ENCODE results near the gene LAD1. TPM values are rescaled to one million over a fixed set of nuclear protein-coding genes. Genes with fewer than 3 reads are reported as not detected.

The LAD1 gene
- total RNA-seq, 1 donor from 2014 or later = 3.1 TPM

- no peaks in the 10 kb centered on the region for H3K27me3 ChIP-seq (ENCODE audit: control insufficient read depth in 3 of 3, insufficient read depth in 3 of 3, low read length in 3 of 3)
- H3K4me3 ChIP-seq (ENCODE audit: low read length in 3 of 3) = no peak overlapping the region
- H3K4me1 ChIP-seq (ENCODE audit: control insufficient read depth in 3 of 3, insufficient read depth in 3 of 3, low read length in 3 of 3) = peaks cover 0 to 2% (median 0%) of the 10 kb centered on the region in 3 donors
- H3K9ac ChIP-seq (ENCODE audit: low read depth in 1 of 3, low read length in 3 of 3) = peak overlapping the region in 1 of 3 donors; percentile 16
- H3K36me3 ChIP-seq (ENCODE audit: control insufficient read depth in 3 of 3, insufficient read depth in 3 of 3, low read length in 3 of 3) = no peaks in the 10 kb centered on the region
- no peaks in the 10 kb centered on the region for H3K9me3 ChIP-seq (ENCODE audit: control insufficient read depth in 3 of 3, low read length in 3 of 3)
- no peak overlapping the region for H3K27ac ChIP-seq (ENCODE audit: low read depth, low read length)
Observed at GRCh38 chr1:201361652-201362504, 37.2 kb downstream of the LAD1 start.

GRCh38 chr1:201360901-201361651, 38.0 kb downstream of the LAD1 start:
- Histone ChIP-seq H3K27ac (ENCODE audit: low read depth, low read length) (no peak overlapping the region), H3K36me3 (ENCODE audit: control insufficient read depth in 3 of 3, insufficient read depth in 3 of 3, low read length in 3 of 3) (no peaks in the 10 kb centered on the region), H3K27me3 (ENCODE audit: control insufficient read depth in 3 of 3, insufficient read depth in 3 of 3, low read length in 3 of 3) (no peaks in the 10 kb centered on the region), H3K4me3 (ENCODE audit: low read length in 3 of 3) (no peak overlapping the region), H3K4me1 (ENCODE audit: control insufficient read depth in 3 of 3, insufficient read depth in 3 of 3, low read length in 3 of 3) (peaks cover 0 to 2% (median 0%) of the 10 kb centered on the region in 3 donors), H3K9me3 (ENCODE audit: control insufficient read depth in 3 of 3, low read length in 3 of 3) (no peaks in the 10 kb centered on the region), H3K9ac (ENCODE audit: low read depth in 1 of 3, low read length in 3 of 3) (no peak overlapping the region)

- Histone ChIP-seq H3K4me1 (ENCODE audit: control insufficient read depth in 3 of 3, insufficient read depth in 3 of 3, low read length in 3 of 3) (peaks cover 0 to 2% (median 0%) of the 10 kb centered on the region in 3 donors), H3K36me3 (ENCODE audit: control insufficient read depth in 3 of 3, insufficient read depth in 3 of 3, low read length in 3 of 3) (no peaks in the 10 kb centered on the region), H3K27me3 (ENCODE audit: control insufficient read depth in 3 of 3, insufficient read depth in 3 of 3, low read length in 3 of 3) (no peaks in the 10 kb centered on the region), H3K27ac (ENCODE audit: low read depth, low read length) (no peak overlapping the region), H3K4me3 (ENCODE audit: low read length in 3 of 3) (no peak overlapping the region), H3K9ac (ENCODE audit: low read depth in 1 of 3, low read length in 3 of 3) (no peak overlapping the region), H3K9me3 (ENCODE audit: control insufficient read depth in 3 of 3, low read length in 3 of 3) (no peaks in the 10 kb centered on the region)
Observed at GRCh38 chr1:201360486-201360885, 38.6 kb downstream of the LAD1 start.

- no peak overlapping the region for H3K27ac ChIP-seq (ENCODE audit: low read depth, low read length)
- H3K9ac ChIP-seq (ENCODE audit: low read depth in 1 of 3, low read length in 3 of 3) = no peak overlapping the region
- H3K4me3 ChIP-seq (ENCODE audit: low read length in 3 of 3) = no peak overlapping the region
- H3K27me3 ChIP-seq (ENCODE audit: control insufficient read depth in 3 of 3, insufficient read depth in 3 of 3, low read length in 3 of 3) = no peaks in the 10 kb centered on the region
- H3K4me1 ChIP-seq (ENCODE audit: control insufficient read depth in 3 of 3, insufficient read depth in 3 of 3, low read length in 3 of 3) = peaks cover 0 to 2% (median 0%) of the 10 kb centered on the region in 3 donors
- no peaks in the 10 kb centered on the region for H3K36me3 ChIP-seq (ENCODE audit: control insufficient read depth in 3 of 3, insufficient read depth in 3 of 3, low read length in 3 of 3)
- no peaks in the 10 kb centered on the region for H3K9me3 ChIP-seq (ENCODE audit: control insufficient read depth in 3 of 3, low read length in 3 of 3)
Observed at GRCh38 chr1:201359873-201360210, 39.3 kb downstream of the LAD1 start.

- H3K27me3 ChIP-seq (ENCODE audit: control insufficient read depth in 3 of 3, insufficient read depth in 3 of 3, low read length in 3 of 3) = no peaks in the 10 kb centered on the region
- no peak overlapping the region for H3K9ac ChIP-seq (ENCODE audit: low read depth in 1 of 3, low read length in 3 of 3)
- H3K4me1 ChIP-seq (ENCODE audit: control insufficient read depth in 3 of 3, insufficient read depth in 3 of 3, low read length in 3 of 3) = no peaks in the 10 kb centered on the region
- H3K36me3 ChIP-seq (ENCODE audit: control insufficient read depth in 3 of 3, insufficient read depth in 3 of 3, low read length in 3 of 3) = no peaks in the 10 kb centered on the region
- no peaks in the 10 kb centered on the region for H3K9me3 ChIP-seq (ENCODE audit: control insufficient read depth in 3 of 3, low read length in 3 of 3)
- H3K4me3 ChIP-seq (ENCODE audit: low read length in 3 of 3) = no peak overlapping the region
- no peak overlapping the region for H3K27ac ChIP-seq (ENCODE audit: low read depth, low read length)
Observed at GRCh38 chr1:201359031-201359872, 39.9 kb downstream of the LAD1 start.

GRCh38 chr1:201358596-201358995, 40.5 kb downstream of the LAD1 start:
- Histone ChIP-seq H3K36me3 (ENCODE audit: control insufficient read depth in 3 of 3, insufficient read depth in 3 of 3, low read length in 3 of 3) (no peaks in the 10 kb centered on the region), H3K27ac (ENCODE audit: low read depth, low read length) (no peak overlapping the region), H3K9ac (ENCODE audit: low read depth in 1 of 3, low read length in 3 of 3) (no peak overlapping the region), H3K9me3 (ENCODE audit: control insufficient read depth in 3 of 3, low read length in 3 of 3) (no peaks in the 10 kb centered on the region), H3K4me3 (ENCODE audit: low read length in 3 of 3) (no peak overlapping the region), H3K27me3 (ENCODE audit: control insufficient read depth in 3 of 3, insufficient read depth in 3 of 3, low read length in 3 of 3) (no peaks in the 10 kb centered on the region), H3K4me1 (ENCODE audit: control insufficient read depth in 3 of 3, insufficient read depth in 3 of 3, low read length in 3 of 3) (no peaks in the 10 kb centered on the region)

GRCh38 chr1:201357636-201358348, 41.3 kb downstream of the LAD1 start:
- Histone ChIP-seq H3K36me3 (ENCODE audit: control insufficient read depth in 3 of 3, insufficient read depth in 3 of 3, low read length in 3 of 3) (no peaks in the 10 kb centered on the region), H3K27ac (ENCODE audit: low read depth, low read length) (no peak overlapping the region), H3K9ac (ENCODE audit: low read depth in 1 of 3, low read length in 3 of 3) (no peak overlapping the region), H3K4me1 (ENCODE audit: control insufficient read depth in 3 of 3, insufficient read depth in 3 of 3, low read length in 3 of 3) (no peaks in the 10 kb centered on the region), H3K9me3 (ENCODE audit: control insufficient read depth in 3 of 3, low read length in 3 of 3) (no peaks in the 10 kb centered on the region), H3K27me3 (ENCODE audit: control insufficient read depth in 3 of 3, insufficient read depth in 3 of 3, low read length in 3 of 3) (no peaks in the 10 kb centered on the region), H3K4me3 (ENCODE audit: low read length in 3 of 3) (no peak overlapping the region)

- Histone ChIP-seq H3K27ac (ENCODE audit: low read depth, low read length) (no peak overlapping the region), H3K9ac (ENCODE audit: low read depth in 1 of 3, low read length in 3 of 3) (no peak overlapping the region), H3K9me3 (ENCODE audit: control insufficient read depth in 3 of 3, low read length in 3 of 3) (no peaks in the 10 kb centered on the region), H3K4me3 (ENCODE audit: low read length in 3 of 3) (no peak overlapping the region), H3K27me3 (ENCODE audit: control insufficient read depth in 3 of 3, insufficient read depth in 3 of 3, low read length in 3 of 3) (no peaks in the 10 kb centered on the region), H3K36me3 (ENCODE audit: control insufficient read depth in 3 of 3, insufficient read depth in 3 of 3, low read length in 3 of 3) (no peaks in the 10 kb centered on the region), H3K4me1 (ENCODE audit: control insufficient read depth in 3 of 3, insufficient read depth in 3 of 3, low read length in 3 of 3) (no peaks in the 10 kb centered on the region)
Observed at GRCh38 chr1:201357211-201357610, 41.9 kb downstream of the LAD1 start.

- no peak overlapping the region for H3K27ac ChIP-seq (ENCODE audit: low read depth, low read length)
- no peak overlapping the region for H3K4me3 ChIP-seq (ENCODE audit: low read length in 3 of 3)
Observed at GRCh38 chr1:201356701-201357100, 42.4 kb downstream of the LAD1 start.

More at GRCh38 chr1:201356701-201357100, 42.4 kb downstream of the LAD1 start:
- H3K9me3 ChIP-seq (ENCODE audit: control insufficient read depth in 3 of 3, low read length in 3 of 3) = no peaks in the 10 kb centered on the region
- no peak overlapping the region for H3K9ac ChIP-seq (ENCODE audit: low read depth in 1 of 3, low read length in 3 of 3)
- no peaks in the 10 kb centered on the region for H3K27me3 ChIP-seq (ENCODE audit: control insufficient read depth in 3 of 3, insufficient read depth in 3 of 3, low read length in 3 of 3)
- H3K36me3 ChIP-seq (ENCODE audit: control insufficient read depth in 3 of 3, insufficient read depth in 3 of 3, low read length in 3 of 3) = no peaks in the 10 kb centered on the region
- no peaks in the 10 kb centered on the region for H3K4me1 ChIP-seq (ENCODE audit: control insufficient read depth in 3 of 3, insufficient read depth in 3 of 3, low read length in 3 of 3)

Data from skeletal muscle tissue (tissue), 4 donors.